Measurements from ENCODE around the gene TRAPPC5.

DNA sequence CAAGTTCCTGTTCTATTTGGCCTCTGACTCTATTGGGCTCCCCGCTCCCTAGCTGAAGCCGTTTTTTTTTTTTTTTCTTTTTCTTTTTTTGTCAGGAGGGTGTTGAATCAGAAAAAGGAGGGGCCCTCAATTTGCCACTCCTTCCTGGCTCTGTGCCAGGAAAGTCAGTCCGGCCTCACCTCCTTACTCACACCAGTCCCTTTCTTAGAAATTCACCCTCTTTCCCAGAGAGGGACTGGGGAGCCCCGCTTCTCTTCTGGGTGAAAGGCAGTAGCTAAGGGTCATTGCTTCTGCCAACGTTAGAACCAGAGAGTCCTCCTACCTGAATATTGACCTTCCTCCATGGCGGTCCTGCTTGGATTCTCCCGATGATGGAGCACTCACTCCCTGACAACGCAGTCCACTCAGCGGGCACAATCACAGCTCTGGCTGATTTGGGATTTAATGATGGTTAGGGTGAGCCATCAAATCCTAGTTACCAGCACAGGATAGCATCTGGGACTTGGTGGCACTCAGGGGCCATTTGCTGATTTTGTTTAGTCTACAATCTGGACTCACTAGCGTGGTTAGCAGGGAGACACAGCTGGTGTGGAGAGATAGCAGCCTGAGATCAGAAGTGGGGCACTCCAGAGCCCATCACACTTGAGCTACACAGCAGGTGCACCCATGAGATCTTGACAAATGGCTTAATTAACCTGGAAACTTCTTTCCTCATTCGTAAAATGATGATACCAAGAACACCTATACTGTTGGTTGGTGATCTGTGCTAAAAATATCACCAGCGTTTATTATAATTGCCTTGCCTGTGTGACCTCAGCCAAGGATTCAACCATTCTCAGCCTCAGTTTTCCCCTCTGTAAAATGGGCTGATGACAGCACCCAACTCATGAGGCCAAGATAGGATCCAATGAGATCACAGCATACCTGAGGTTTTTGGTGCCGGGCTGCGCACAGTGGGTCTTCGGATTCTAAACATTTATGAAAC, 19.1 kb downstream of the TRAPPC5 start:
- TF ChIP-seq, protein P1, sequence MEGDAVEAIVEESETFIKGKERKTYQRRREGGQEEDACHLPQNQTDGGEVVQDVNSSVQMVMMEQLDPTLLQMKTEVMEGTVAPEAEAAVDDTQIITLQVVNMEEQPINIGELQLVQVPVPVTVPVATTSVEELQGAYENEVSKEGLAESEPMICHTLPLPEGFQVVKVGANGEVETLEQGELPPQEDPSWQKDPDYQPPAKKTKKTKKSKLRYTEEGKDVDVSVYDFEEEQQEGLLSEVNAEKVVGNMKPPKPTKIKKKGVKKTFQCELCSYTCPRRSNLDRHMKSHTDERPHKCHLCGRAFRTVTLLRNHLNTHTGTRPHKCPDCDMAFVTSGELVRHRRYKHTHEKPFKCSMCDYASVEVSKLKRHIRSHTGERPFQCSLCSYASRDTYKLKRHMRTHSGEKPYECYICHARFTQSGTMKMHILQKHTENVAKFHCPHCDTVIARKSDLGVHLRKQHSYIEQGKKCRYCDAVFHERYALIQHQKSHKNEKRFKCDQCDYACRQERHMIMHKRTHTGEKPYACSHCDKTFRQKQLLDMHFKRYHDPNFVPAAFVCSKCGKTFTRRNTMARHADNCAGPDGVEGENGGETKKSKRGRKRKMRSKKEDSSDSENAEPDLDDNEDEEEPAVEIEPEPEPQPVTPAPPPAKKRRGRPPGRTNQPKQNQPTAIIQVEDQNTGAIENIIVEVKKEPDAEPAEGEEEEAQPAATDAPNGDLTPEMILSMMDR (IDR thresholded peaks at IDR 0.05), result no peak
- no peak for TF ChIP-seq POLR2AphosphoS5 (IDR thresholded peaks at IDR 0.05)
